ENCODE measurements around the gene CIT. TPM values are rescaled to one million over a fixed set of nuclear protein-coding genes. Genes with fewer than 3 reads are reported as not detected.

The CIT gene
- total RNA-seq, 1 experiment from 2014 or later = 58.9 TPM

- intact Hi-C loops (cut with micrococcal nuclease) = no loop called here
- H3F3A ChIP-seq (ENCODE audit: low read length, unreplicated experiment) = no peaks in the 10 kb centered on the region
- POLR2A ChIA-PET (ENCODE audit: unreplicated experiment) = no interaction called here
- no peaks in the 10 kb centered on the region for H3K9me2 ChIP-seq (replicated peaks; ENCODE audit: low read length)
- peaks cover 46% of the 10 kb centered on the region for H3K36me3 ChIP-seq (ENCODE audit: low read depth, low read length)
- no TSS peak for BruUV-seq (replicated peaks)
- no peak overlapping the region for H2AFZ ChIP-seq (ENCODE audit: low read length)
- H3K4me3 ChIP-seq (ENCODE audit: low read length) = no peak overlapping the region
- ATAC-seq = no peak
- DNase-seq = no peak
- H3K27ac ChIP-seq (ENCODE audit: low read length) = no peak overlapping the region
- no peaks in the 10 kb centered on the region for H3K27me3 ChIP-seq (ENCODE audit: low read length)
- TF ChIP-seq EZH2 (IDR thresholded peaks at IDR 0.05; ENCODE audit: low read length, unreplicated experiment) (no peak), CTCF (conservative IDR thresholded peaks at IDR 0.05; ENCODE audit: low read depth, low read length) (no peak), EZH2phosphoT487 (IDR thresholded peaks at IDR 0.05; ENCODE audit: borderline replicate concordance, low read length) (no peak)
- H4K20me1 ChIP-seq (ENCODE audit: low read length) = no peaks in the 10 kb centered on the region
- no peak overlapping the region for H3K9ac ChIP-seq (ENCODE audit: low read length)
- CTCF ChIA-PET = no interaction called here
- no peak overlapping the region for H3K4me2 ChIP-seq (ENCODE audit: low read length)
- no peaks in the 10 kb centered on the region for H3K9me3 ChIP-seq (ENCODE audit: low read length)
- H3K4me1 ChIP-seq (ENCODE audit: insufficient read depth, low read length) = peaks cover 37% of the 10 kb centered on the region
- H3K79me2 ChIP-seq (ENCODE audit: low read length) = peaks cover 39% of the 10 kb centered on the region
Observed at GRCh38 chr12:119672194-119672593, 204.9 kb downstream of the CIT start.

GRCh38 chr12:119671070-119671469, 206.1 kb downstream of the CIT start:
- Histone ChIP-seq H3K4me1 (ENCODE audit: insufficient read depth, low read length) (peaks cover 42% of the 10 kb centered on the region), H3K27ac (ENCODE audit: low read length) (no peak overlapping the region), H3K9ac (ENCODE audit: low read length) (no peak overlapping the region), H3K27me3 (ENCODE audit: low read length) (no peaks in the 10 kb centered on the region), H3K9me2 (replicated peaks; ENCODE audit: low read length) (no peaks in the 10 kb centered on the region), H3K36me3 (ENCODE audit: low read depth, low read length) (peaks cover 35% of the 10 kb centered on the region), H3K9me3 (ENCODE audit: low read length) (no peaks in the 10 kb centered on the region), H4K20me1 (ENCODE audit: low read length) (no peaks in the 10 kb centered on the region), H3K79me2 (ENCODE audit: low read length) (peaks cover 39% of the 10 kb centered on the region), H3F3A (ENCODE audit: low read length, unreplicated experiment) (no peaks in the 10 kb centered on the region), H2AFZ (ENCODE audit: low read length) (no peak overlapping the region), H3K4me3 (ENCODE audit: low read length) (no peak overlapping the region), H3K4me2 (ENCODE audit: low read length) (no peak overlapping the region)
- TF ChIP-seq EZH2phosphoT487 (IDR thresholded peaks at IDR 0.05; ENCODE audit: borderline replicate concordance, low read length) = no peak
- TF ChIP-seq CTCF (conservative IDR thresholded peaks at IDR 0.05; ENCODE audit: low read depth, low read length) = no peak
- TF ChIP-seq EZH2 (IDR thresholded peaks at IDR 0.05; ENCODE audit: low read length, unreplicated experiment) = no peak
- ChIA-PET POLR2A (ENCODE audit: unreplicated experiment) (interaction anchor here (0.6 kb wide), 1 partner anchor 132 kb away, joined by 3 read pairs; no protein-coding TSS in a partner anchor), CTCF (no interaction called here)
- ATAC-seq (no peak), DNase-seq (no peak)
- no TSS peak for BruUV-seq (replicated peaks)
- intact Hi-C loops (cut with micrococcal nuclease) = no loop called here

- H3F3A ChIP-seq (ENCODE audit: low read length, unreplicated experiment) = no peaks in the 10 kb centered on the region
- BruUV-seq (replicated peaks) = TSS peak; percentile 1
- peak overlapping the region; percentile 30 for H3K9ac ChIP-seq (ENCODE audit: low read length)
- peaks cover 24% of the 10 kb centered on the region for H3K36me3 ChIP-seq (ENCODE audit: low read depth, low read length)
- peak overlapping the region; percentile 84 for H3K4me2 ChIP-seq (ENCODE audit: low read length)
- H2AFZ ChIP-seq (ENCODE audit: low read length) = no peak overlapping the region
- H3K79me2 ChIP-seq (ENCODE audit: low read length) = peaks cover 39% of the 10 kb centered on the region
- ChIA-PET POLR2A (ENCODE audit: unreplicated experiment) (interaction anchor here (0.5 to 0.6 kb wide), 2 partner anchors 320 to 463 kb away, joined by 3 to 30 read pairs; no protein-coding TSS in a partner anchor), CTCF (interaction anchor here (0.7 to 0.9 kb wide), 4 partner anchors 12 to 119 kb away, joined by 3 to 5 read pairs (median 3); no protein-coding TSS in a partner anchor)
- no peaks in the 10 kb centered on the region for H3K9me2 ChIP-seq (replicated peaks; ENCODE audit: low read length)
- H3K27ac ChIP-seq (ENCODE audit: low read length) = peak overlapping the region; percentile 29
- H3K4me3 ChIP-seq (ENCODE audit: low read length) = peak overlapping the region; percentile 92; the same call in 1 of the 2 replicates
- intact Hi-C loops (cut with micrococcal nuclease) = loop anchor here (1.0 kb wide), 2 partner anchors 23 to 110 kb away; no protein-coding TSS in a partner anchor
- no peaks in the 10 kb centered on the region for H3K9me3 ChIP-seq (ENCODE audit: low read length)
- no peak for TF ChIP-seq EZH2phosphoT487 (IDR thresholded peaks at IDR 0.05; ENCODE audit: borderline replicate concordance, low read length)
- TF ChIP-seq EZH2 (IDR thresholded peaks at IDR 0.05; ENCODE audit: low read length, unreplicated experiment) = no peak
- TF ChIP-seq CTCF (conservative IDR thresholded peaks at IDR 0.05; ENCODE audit: low read depth, low read length) = no peak
- H3K27me3 ChIP-seq (ENCODE audit: low read length) = no peaks in the 10 kb centered on the region
- H3K4me1 ChIP-seq (ENCODE audit: insufficient read depth, low read length) = peaks cover 41% of the 10 kb centered on the region
- no peaks in the 10 kb centered on the region for H4K20me1 ChIP-seq (ENCODE audit: low read length)
- ATAC-seq (peak; percentile 5), DNase-seq (peak; percentile 49)
Observed at GRCh38 chr12:119669744-119670472, 207.2 kb downstream of the CIT start.
